Left lung (tissue), 10 donors: ENCODE results near the gene SERTAD2. TPM values are rescaled to one million over a fixed set of nuclear protein-coding genes. Genes with fewer than 3 reads are reported as not detected.

ENCODE experiments used
- ATAC-seq: fragments of 200-7000 bp; cut with Tn5 transposase; one replicate; pipeline ENCODE4 v1.9.1; 2020; ENCODE audit warnings: moderate library complexity
- DNase-seq, 4 donors: peaks; one replicate each; pipeline ENCODE4 v3.0.0-alpha.2; 2013 to 2020
- H3K27ac ChIP-seq, 2 donors: fragments of 200-600 bp; sonication (generic) in 1 of 2; one replicate each; pipeline versions ENCODE4 v1.5.0 to v1.8.0; 2020 to 2021
- H3K27me3 ChIP-seq, 2 donors: fragments of 200-600 bp; sonication (generic) in 1 of 2; one replicate each; pipeline versions ENCODE4 v1.5.0 to v1.8.0; 2020 to 2021
- H3K36me3 ChIP-seq, 2 donors: fragments of 200-600 bp; sonication (generic) in 1 of 2; one replicate each; pipeline versions ENCODE4 v1.5.0 to v1.8.0; 2020 to 2021
- H3K4me1 ChIP-seq, 2 donors: fragments of 200-600 bp; one replicate each; pipeline ENCODE4 v1.8.0; 2021
- H3K4me3 ChIP-seq, 2 donors: fragments of 200-600 bp; sonication (generic) in 1 of 2; one replicate each; pipeline versions ENCODE4 v1.5.0 to v1.8.0; 2020 to 2021; ENCODE audit warnings: mild to moderate bottlenecking in 1 of 2
- H3K9me3 ChIP-seq, 2 donors: fragments of 200-600 bp; sonication (generic) in 1 of 2; one replicate each; pipeline versions ENCODE4 v1.5.0 to v1.8.0; 2020 to 2021
- intact Hi-C, 2 donors: fragments of 100-400 bp; cut with DNase I; formaldehyde crosslinking; loops; one replicate each; pipeline versions ENCODE4 v1.11.2 to v1.14.2; 2022
- polyA plus RNA-seq, 6 donors: library from polyadenylated mRNA; unstranded; fragments of 120-200 nt; gene quantifications; one replicate each; pipeline ENCODE4 v1.2.1, GENCODE V29; 2013; ENCODE audit not compliant: insufficient read length in 6 of 6
- total RNA-seq, 2 donors: library from RNA; stranded (reverse); fragmentation: NEBNext Ultra II Directional; extraction: Animal tissue kit (Norgen Biotek cat#: 25700); gene quantifications; one replicate each; pipeline ENCODE4 v1.2.1, GENCODE V29; 2021
- TF ChIP-seq, protein P1 (sequence below), 2 donors: fragments of 200-600 bp; sonication (generic) in 1 of 2; IDR thresholded peaks; one replicate each; pipeline versions ENCODE4 v1.5.0 to v1.8.0; 2021; ENCODE audit warnings: antibody characterized with exemption in 2 of 2
- donor health status: DM: no; HTN: yes; CAD: no.
- donor health status: DM: no; HTN: no; CAD: no.

The SERTAD2 gene
- total and polyA plus RNA-seq, 8 donors = 17.9 to 28.0 (median 26.4) TPM

DNA sequence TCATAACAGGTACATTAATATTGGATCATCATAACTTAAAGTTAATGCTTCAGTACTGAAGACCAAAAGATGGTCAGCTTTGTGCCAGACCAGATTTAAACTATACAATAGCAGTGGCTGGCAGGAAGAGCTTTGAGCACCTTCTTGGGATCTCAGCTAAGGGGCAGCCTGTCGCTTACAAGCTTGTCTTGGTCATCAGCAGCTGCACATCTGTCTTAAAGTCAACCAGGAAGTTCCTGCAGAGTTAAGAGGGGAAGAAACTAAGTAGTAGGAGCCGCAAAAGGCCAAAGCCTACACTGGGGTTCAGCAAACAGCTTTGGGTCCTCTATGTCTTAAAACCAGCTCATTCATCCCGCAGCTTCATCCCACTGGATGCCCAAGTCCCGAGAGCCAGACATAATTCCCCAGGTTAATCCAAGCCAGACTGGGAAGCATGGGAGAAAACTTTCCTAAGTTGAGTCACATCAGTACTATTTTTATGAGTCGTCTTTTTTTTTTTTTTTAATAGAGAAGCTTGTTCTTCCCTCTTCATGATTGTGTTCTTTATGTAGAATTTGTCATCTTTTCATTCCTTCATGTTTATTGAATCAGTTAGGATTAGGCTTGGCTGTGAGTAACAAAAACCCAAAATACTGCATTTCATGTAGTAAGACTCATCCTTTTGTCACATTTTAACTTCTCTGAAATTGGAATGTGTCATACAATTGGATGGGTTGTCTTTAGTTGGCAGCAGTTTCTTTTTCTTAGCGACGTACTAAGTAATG is 59.3 kb downstream of the SERTAD2 start:
- Histone ChIP-seq H3K27ac (no peak overlapping the region), H3K4me3 (no peak overlapping the region), H3K36me3 (peaks cover 0 to 37% of the 10 kb centered on the region in 2 donors), H3K27me3 (no peaks in the 10 kb centered on the region), H3K9me3 (no peaks in the 10 kb centered on the region), H3K4me1 (peaks cover 0 to 6% of the 10 kb centered on the region in 2 donors)
- DNase-seq (no peak), ATAC-seq (no peak)
- intact Hi-C loops = no loop called here
- TF ChIP-seq, protein P1, sequence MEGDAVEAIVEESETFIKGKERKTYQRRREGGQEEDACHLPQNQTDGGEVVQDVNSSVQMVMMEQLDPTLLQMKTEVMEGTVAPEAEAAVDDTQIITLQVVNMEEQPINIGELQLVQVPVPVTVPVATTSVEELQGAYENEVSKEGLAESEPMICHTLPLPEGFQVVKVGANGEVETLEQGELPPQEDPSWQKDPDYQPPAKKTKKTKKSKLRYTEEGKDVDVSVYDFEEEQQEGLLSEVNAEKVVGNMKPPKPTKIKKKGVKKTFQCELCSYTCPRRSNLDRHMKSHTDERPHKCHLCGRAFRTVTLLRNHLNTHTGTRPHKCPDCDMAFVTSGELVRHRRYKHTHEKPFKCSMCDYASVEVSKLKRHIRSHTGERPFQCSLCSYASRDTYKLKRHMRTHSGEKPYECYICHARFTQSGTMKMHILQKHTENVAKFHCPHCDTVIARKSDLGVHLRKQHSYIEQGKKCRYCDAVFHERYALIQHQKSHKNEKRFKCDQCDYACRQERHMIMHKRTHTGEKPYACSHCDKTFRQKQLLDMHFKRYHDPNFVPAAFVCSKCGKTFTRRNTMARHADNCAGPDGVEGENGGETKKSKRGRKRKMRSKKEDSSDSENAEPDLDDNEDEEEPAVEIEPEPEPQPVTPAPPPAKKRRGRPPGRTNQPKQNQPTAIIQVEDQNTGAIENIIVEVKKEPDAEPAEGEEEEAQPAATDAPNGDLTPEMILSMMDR (IDR thresholded peaks at IDR 0.05) = no peak

DNA sequence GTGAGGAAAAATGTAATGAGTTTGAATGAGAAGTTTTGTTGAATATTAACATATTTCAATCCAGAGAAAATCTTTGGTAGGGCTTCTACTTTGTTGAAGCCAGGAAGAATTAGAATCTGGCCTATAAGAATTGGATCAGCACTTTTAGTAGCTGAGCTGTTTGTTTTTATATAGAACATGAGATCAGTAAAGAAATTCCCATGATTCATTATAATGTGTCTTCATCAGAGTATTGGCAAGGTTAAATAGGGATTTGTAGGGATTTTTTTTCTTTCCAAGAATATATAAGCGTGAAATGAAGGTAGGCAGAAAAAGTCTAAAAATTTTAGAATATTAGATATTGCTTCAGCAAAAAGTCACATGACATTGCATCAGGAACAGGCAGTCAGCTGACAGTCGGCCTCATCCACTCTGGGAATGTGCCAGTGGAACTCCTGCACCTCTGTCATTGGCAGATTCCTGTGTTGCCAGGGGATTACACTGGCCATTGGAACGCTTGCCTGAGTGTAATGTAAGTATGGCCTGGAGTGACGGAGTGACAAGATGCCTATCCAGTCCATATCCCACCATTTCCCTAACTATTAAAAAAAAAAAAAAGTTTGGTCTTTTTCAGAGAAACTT is 60.6 kb downstream of the SERTAD2 start:
- intact Hi-C loops = no loop called here
- DNase-seq (no peak), ATAC-seq (no peak)
- H3K4me1 ChIP-seq = peaks cover 0 to 6% of the 10 kb centered on the region in 2 donors
- TF ChIP-seq, protein P1 (IDR thresholded peaks at IDR 0.05) = no peak
- peaks cover 0 to 49% of the 10 kb centered on the region in 2 donors for H3K36me3 ChIP-seq
- H3K27me3 ChIP-seq = no peaks in the 10 kb centered on the region
- H3K9me3 ChIP-seq = no peaks in the 10 kb centered on the region
- no peak overlapping the region for H3K27ac ChIP-seq
- H3K4me3 ChIP-seq = no peak overlapping the region

DNA sequence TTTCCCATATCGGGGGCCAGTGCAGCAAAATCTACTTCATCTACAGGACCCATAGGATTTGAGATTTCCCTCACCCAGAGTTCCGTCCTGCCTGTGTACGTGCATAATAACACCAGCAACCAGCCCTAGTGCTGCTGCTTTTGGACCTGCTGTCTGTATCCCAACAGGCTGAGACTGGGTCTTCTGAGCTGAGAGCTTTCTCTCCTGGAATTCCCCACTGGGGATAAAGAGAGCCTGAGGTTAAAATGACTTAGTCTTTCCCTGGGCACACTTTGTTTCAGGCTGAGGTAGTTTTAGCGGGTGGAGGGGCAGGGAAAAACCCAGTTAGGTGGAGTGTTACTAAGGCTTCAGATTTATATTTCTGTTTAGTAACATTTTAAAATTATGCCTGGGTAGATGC is 62.5 kb downstream of the SERTAD2 start:
- H3K36me3 ChIP-seq = peaks cover 0 to 56% of the 10 kb centered on the region in 2 donors
- no peak overlapping the region for H3K4me3 ChIP-seq
- TF ChIP-seq, protein P1 (IDR thresholded peaks at IDR 0.05) = no peak
- peaks cover 4 to 22% of the 10 kb centered on the region in 2 donors for H3K4me1 ChIP-seq
- DNase-seq (no peak), ATAC-seq (no peak)
- H3K27ac ChIP-seq = no peak overlapping the region
- H3K9me3 ChIP-seq = no peaks in the 10 kb centered on the region
- intact Hi-C loops = no loop called here
- H3K27me3 ChIP-seq = no peaks in the 10 kb centered on the region

DNA sequence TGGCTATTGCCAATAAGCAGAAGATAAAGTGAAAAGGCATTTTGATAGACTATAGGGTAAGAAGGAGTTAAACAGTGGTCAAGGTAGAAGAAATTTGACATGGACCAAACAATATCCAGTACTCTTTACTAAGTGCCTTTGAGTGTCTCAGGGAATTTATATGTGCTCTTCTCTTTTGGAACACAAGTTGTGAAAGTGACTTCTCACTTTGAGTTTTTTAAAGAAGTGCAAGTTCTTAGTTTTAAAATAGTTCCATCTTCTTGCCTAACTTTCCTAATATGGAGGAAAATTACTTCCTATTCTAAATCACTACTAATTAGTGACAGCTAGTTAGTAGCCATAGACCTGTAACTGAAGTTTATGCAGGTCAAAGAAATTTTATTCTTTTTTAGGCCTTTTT is 66.2 kb downstream of the SERTAD2 start:
- DNase-seq = no peak
- Histone ChIP-seq H3K27ac (peak overlapping the region in 1 of 2 donors; percentile 53), H3K27me3 (no peaks in the 10 kb centered on the region), H3K4me1 (peaks cover 4 to 15% of the 10 kb centered on the region in 2 donors), H3K4me3 (no peak overlapping the region), H3K36me3 (peaks cover 0 to 60% of the 10 kb centered on the region in 2 donors), H3K9me3 (no peaks in the 10 kb centered on the region)
- intact Hi-C loops = loop anchor here in 1 of 2 donors (5.0 kb wide), 1 partner anchor 285 kb away; no protein-coding TSS in a partner anchor
- ATAC-seq = no peak
- TF ChIP-seq, protein P1 (IDR thresholded peaks at IDR 0.05) = no peak

DNA sequence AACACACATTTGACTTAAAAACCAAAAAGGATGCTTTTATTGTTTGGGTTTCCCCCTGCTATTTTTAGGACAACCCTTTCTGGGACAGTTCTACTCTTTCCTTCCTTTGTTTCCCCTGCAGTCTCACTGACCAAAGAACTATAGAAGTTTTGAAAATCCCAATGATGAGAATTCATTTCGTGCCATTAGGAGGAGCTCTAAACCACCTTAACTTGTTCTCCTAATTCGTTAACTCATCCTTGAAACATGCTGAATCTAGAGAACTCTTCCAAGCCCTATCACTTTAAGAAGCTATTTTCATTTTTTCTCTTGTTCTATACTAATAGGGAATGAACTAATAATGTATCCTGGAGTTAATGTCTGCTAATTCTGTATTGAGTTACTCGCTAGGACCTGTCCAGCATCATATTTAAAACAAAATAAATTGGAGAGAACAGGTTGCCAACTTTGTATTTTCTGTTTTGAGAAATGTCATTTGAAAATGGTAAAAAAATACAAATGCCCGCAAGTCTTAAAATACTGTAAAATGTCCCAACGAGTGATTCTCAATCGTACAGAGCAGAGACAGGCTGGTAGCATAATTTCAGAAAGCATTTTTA is 66.7 kb downstream of the SERTAD2 start:
- Histone ChIP-seq H3K4me1 (peaks cover 4 to 15% of the 10 kb centered on the region in 2 donors), H3K27ac (peak overlapping the region in 1 of 2 donors; percentile 53), H3K4me3 (no peak overlapping the region), H3K36me3 (peaks cover 0 to 57% of the 10 kb centered on the region in 2 donors), H3K27me3 (no peaks in the 10 kb centered on the region), H3K9me3 (no peaks in the 10 kb centered on the region)
- ATAC-seq (peak; percentile 87), DNase-seq (peak in 1 of 4 donors; percentile 45)
- intact Hi-C loops = loop anchor here in 1 of 2 donors (5.0 kb wide), 1 partner anchor 285 kb away; no protein-coding TSS in a partner anchor
- TF ChIP-seq, protein P1 (IDR thresholded peaks at IDR 0.05) = peak; percentile 36 to 38
